Measurements from ENCODE around the gene PRPF4. TPM values are rescaled to one million over a fixed set of nuclear protein-coding genes. Genes with fewer than 3 reads are reported as not detected.
"Not testable (repeated sequence)": the region's sequence is repeated elsewhere in the genome, so short reads cannot be mapped to it uniquely, and the experiment has no call there.

The PRPF4 gene
- total RNA-seq, 4 donors from 2014 or later: 5.0 to 13.7 (median 9.6) TPM

DNA sequence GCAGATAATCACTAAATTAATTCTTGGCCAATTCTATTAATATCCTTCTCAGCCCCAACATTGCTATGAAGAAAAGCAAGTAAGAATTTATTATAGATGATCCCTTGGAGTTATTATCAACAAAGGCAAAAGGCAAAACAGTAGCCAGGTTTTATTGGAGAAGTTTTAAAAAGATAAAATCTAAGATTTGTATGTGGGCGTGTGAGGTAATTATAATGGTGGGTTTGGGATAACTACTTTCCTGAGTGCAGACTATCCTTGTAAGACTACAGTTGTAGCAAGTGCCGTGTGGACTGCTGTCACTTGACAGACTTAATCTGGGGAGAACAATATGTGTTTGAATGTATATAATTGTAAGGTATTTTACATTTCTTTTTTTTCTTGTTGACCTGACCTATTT, 30.9 kb upstream of the PRPF4 start:
- TF ChIP-seq POLR2AphosphoS5 (IDR thresholded peaks at IDR 0.05) (no peak), EP300 (IDR thresholded peaks at IDR 0.05; ENCODE audit: low read depth) (no peak), POLR2A (IDR thresholded peaks at IDR 0.05) (no peak)
- TF ChIP-seq, protein P1, sequence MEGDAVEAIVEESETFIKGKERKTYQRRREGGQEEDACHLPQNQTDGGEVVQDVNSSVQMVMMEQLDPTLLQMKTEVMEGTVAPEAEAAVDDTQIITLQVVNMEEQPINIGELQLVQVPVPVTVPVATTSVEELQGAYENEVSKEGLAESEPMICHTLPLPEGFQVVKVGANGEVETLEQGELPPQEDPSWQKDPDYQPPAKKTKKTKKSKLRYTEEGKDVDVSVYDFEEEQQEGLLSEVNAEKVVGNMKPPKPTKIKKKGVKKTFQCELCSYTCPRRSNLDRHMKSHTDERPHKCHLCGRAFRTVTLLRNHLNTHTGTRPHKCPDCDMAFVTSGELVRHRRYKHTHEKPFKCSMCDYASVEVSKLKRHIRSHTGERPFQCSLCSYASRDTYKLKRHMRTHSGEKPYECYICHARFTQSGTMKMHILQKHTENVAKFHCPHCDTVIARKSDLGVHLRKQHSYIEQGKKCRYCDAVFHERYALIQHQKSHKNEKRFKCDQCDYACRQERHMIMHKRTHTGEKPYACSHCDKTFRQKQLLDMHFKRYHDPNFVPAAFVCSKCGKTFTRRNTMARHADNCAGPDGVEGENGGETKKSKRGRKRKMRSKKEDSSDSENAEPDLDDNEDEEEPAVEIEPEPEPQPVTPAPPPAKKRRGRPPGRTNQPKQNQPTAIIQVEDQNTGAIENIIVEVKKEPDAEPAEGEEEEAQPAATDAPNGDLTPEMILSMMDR (IDR thresholded peaks at IDR 0.05): no peak

DNA sequence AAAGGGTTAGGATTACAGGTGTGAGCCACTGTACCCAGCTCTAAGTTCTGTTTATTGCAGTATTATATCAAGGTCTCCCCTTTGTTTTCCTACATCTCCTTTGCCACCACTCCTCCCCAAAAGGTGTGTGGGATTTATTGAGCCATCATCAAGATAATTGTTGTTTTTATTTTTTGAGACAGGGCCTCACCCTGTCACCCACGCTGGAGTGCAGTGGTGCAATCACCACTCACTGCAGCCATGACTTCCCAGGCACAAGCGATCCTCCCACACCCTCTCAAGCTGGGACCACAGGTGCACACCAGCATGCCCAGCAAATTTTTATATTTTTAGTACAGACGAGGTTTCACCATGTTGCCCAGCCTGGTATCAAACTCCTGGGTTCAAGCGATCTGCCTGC, 29.6 kb upstream of the PRPF4 start:
- intact Hi-C loops (cut with DNase I; ENCODE audit: low total_unique reads) (no loop called here), in situ Hi-C loops (cut with MboI; ENCODE audit: low pct_ligation_motif_present in 1 of 4, low pct_unique_long_range_greater_than_20kb in 1 of 4, low sequenced_read_pairs in 3 of 4) (loop anchor here in 1 of 4 donors (25.0 kb wide), 1 partner anchor 109 kb away; no protein-coding TSS in a partner anchor)
- H3K36me3 ChIP-seq: no peaks in the 10 kb centered on the region
- 86 to 100% methylated on average over 1 to 4 of the region's 4 CpGs for WGBS, 2 donors (ENCODE audit: low coverage in 1 of 2)
- TF ChIP-seq POLR2AphosphoS5 (IDR thresholded peaks at IDR 0.05) (no peak), EP300 (IDR thresholded peaks at IDR 0.05; ENCODE audit: low read depth) (no peak), POLR2A (IDR thresholded peaks at IDR 0.05) (no peak)
- TF ChIP-seq, protein P1 (IDR thresholded peaks at IDR 0.05): no peak
- H3K4me3 ChIP-seq: no peak overlapping the region
- H3K27me3 ChIP-seq: no peaks in the 10 kb centered on the region
- H3K27ac ChIP-seq: no peak overlapping the region
- H3K4me1 ChIP-seq: no peaks in the 10 kb centered on the region
- DNase-seq: no peak
- H3K9me3 ChIP-seq: no peaks in the 10 kb centered on the region

More for the DNA sequence above, 30.9 kb upstream of the PRPF4 start:
- DNase-seq: no peak
- H3K27me3 ChIP-seq: no peaks in the 10 kb centered on the region
- in situ Hi-C loops (cut with MboI; ENCODE audit: low pct_ligation_motif_present in 1 of 4, low pct_unique_long_range_greater_than_20kb in 1 of 4, low sequenced_read_pairs in 3 of 4): loop anchor here in 1 of 4 donors (25.0 kb wide), 1 partner anchor 107 kb away; no protein-coding TSS in a partner anchor
- WGBS, 2 donors (ENCODE audit: low coverage in 1 of 2): 75 to 93% methylated on average over 2 of the region's 2 CpGs
- H3K36me3 ChIP-seq: no peaks in the 10 kb centered on the region
- H3K27ac ChIP-seq: no peak overlapping the region
- intact Hi-C loops (cut with DNase I; ENCODE audit: low total_unique reads): no loop called here
- no peak overlapping the region for H3K4me3 ChIP-seq
- H3K4me1 ChIP-seq: no peaks in the 10 kb centered on the region
- H3K9me3 ChIP-seq: no peaks in the 10 kb centered on the region

DNA sequence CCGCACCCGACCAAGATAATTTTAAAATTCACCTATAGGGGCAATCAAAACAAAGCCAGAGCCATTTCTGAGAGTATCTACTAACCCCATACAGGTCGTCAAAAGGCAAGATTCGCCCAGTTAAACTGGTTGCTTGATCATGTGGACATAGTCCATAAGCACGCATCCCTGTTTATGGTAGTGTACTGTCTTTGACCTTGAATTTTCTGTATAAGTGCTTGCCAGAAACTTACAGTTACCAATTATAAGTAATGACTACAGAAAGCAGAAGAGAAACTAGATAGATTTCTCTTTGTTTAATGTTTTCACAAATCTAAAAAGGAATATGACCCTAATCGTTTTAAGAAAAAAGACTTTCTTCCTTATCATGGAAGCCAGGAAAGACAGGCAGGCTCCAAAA, 28.5 kb upstream of the PRPF4 start:
- intact Hi-C loops (cut with DNase I; ENCODE audit: low total_unique reads): no loop called here
- in situ Hi-C loops (cut with MboI; ENCODE audit: low pct_ligation_motif_present in 1 of 4, low pct_unique_long_range_greater_than_20kb in 1 of 4, low sequenced_read_pairs in 3 of 4): loop anchor here in 1 of 4 donors (25.0 kb wide), 1 partner anchor 110 kb away; no protein-coding TSS in a partner anchor
- H3K27ac ChIP-seq: no peak overlapping the region
- DNase-seq: no peak
- H3K4me1 ChIP-seq: no peaks in the 10 kb centered on the region
- H3K9me3 ChIP-seq: no peaks in the 10 kb centered on the region
- no peak for TF ChIP-seq POLR2A (IDR thresholded peaks at IDR 0.05)
- TF ChIP-seq, protein P1 (IDR thresholded peaks at IDR 0.05): no peak
- no peak for TF ChIP-seq POLR2AphosphoS5 (IDR thresholded peaks at IDR 0.05)
- TF ChIP-seq EP300 (IDR thresholded peaks at IDR 0.05; ENCODE audit: low read depth): no peak
- WGBS, 2 donors (ENCODE audit: low coverage in 1 of 2): 73 to 80% methylated on average over 6 of the region's 6 CpGs
- H3K27me3 ChIP-seq: no peaks in the 10 kb centered on the region
- H3K4me3 ChIP-seq: no peak overlapping the region
- no peaks in the 10 kb centered on the region for H3K36me3 ChIP-seq

DNA sequence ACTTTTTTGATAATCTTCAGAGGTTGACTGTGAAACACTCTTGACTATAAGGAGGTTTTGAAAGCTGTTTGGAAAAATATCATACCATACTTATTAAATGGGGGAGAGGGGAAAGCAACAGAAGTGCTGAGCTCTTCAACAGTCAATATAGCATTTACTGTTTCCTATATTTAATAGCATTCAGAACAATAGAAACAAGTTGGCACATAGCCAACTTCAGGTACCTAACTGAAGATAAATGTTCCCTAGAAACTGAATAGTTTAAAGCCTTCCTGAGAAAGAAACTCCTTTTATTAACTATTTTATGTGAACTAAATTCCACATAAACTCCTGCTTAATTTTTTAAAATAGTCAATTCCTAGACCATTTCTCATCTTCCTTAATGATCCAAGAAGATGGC, 27.8 kb upstream of the PRPF4 start:
- intact Hi-C loops (cut with DNase I; ENCODE audit: low total_unique reads): no loop called here
- Histone ChIP-seq H3K27me3 (no peaks in the 10 kb centered on the region), H3K4me1 (no peaks in the 10 kb centered on the region), H3K9me3 (no peaks in the 10 kb centered on the region), H3K4me3 (no peak overlapping the region), H3K27ac (no peak overlapping the region), H3K36me3 (no peaks in the 10 kb centered on the region)
- DNase-seq: no peak
- in situ Hi-C loops (cut with MboI; ENCODE audit: low pct_ligation_motif_present in 1 of 4, low pct_unique_long_range_greater_than_20kb in 1 of 4, low sequenced_read_pairs in 3 of 4): loop anchor here in 1 of 4 donors (25.0 kb wide), 1 partner anchor 110 kb away; no protein-coding TSS in a partner anchor
- TF ChIP-seq POLR2AphosphoS5 (IDR thresholded peaks at IDR 0.05) (no peak), POLR2A (IDR thresholded peaks at IDR 0.05) (no peak), EP300 (IDR thresholded peaks at IDR 0.05; ENCODE audit: low read depth) (no peak)
- TF ChIP-seq, protein P1 (IDR thresholded peaks at IDR 0.05): no peak

DNA sequence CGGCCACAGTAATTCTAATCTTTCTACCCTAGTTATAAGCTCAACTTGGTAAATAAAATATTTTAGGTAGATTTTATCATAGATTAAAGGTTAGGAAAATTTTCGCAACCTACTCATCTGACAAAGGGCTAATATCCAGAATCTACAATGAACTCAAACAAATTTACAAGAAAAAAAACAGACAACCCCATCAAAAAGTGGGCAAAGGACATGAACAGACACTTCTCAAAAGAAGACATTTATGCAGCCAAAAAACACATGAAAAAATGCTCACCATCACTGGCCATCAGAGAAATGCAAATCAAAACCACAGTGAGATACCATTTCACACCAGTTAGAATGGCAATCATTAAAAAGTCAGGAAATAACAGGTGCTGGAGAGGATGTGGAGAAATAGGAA, 25.8 kb upstream of the PRPF4 start:
- H3K9me3 ChIP-seq; H3K36me3 ChIP-seq; H3K4me1 ChIP-seq; H3K27me3 ChIP-seq; H3K4me3 ChIP-seq; H3K27ac ChIP-seq; DNase-seq; intact Hi-C loops (cut with DNase I; ENCODE audit: low total_unique reads): not testable (repeated sequence)
- WGBS, 2 donors (ENCODE audit: low coverage in 1 of 2): 98 to 100% methylated on average over 2 of the region's 2 CpGs
- in situ Hi-C loops (cut with MboI; ENCODE audit: low pct_ligation_motif_present in 1 of 4, low pct_unique_long_range_greater_than_20kb in 1 of 4, low sequenced_read_pairs in 3 of 4): loop anchor here in 1 of 4 donors (25.0 kb wide), 1 partner anchor 112 kb away; no protein-coding TSS in a partner anchor
